K562 (cell line): ENCODE measurements around the gene WRAP53. TPM values are rescaled to one million over a fixed set of nuclear protein-coding genes. Genes with fewer than 3 reads are reported as not detected.
A peak's percentile ranks its signal among the peaks of the same experiment; 100 is the strongest.

ENCODE experiments used
- ATAC-seq: fragments of 200-7000 bp; cut with Tn5 transposase; 3 replicates; pipeline ENCODE4 v1.9.1; 2020; ENCODE audit warnings: moderate library complexity
- BruUV-seq: library from RNA; stranded (reverse); fragments of 400-500 nt; replicated peaks from 2 replicates; lab custom pipeline; 2021; lab: Mats Ljungman, UMichigan
- CTCF ChIA-PET: fragments of 300-600 bp; formaldehyde crosslinking; extraction: SDS; loops from one replicate; lab custom pipeline; 2021; ENCODE audit warnings: low intra/inter-chr PET ratio; lab: Yijun Ruan, JAX
- POLR2A ChIA-PET: fragments of 300-600, 350-650 bp; sonication (Branson Sonifier 250); formaldehyde crosslinking; extraction: SDS; loops from one replicate; lab custom pipeline; 2021; ENCODE audit warnings: antibody characterized with exemption, inconsistent platforms; lab: Yijun Ruan, JAX
- DNase-seq, 4 experiments: peaks; one replicate each; pipeline versions ENCODE4 v3.0.0 to v3.0.0-alpha.2; 2011 to 2018; ENCODE audit warnings: low spot score in 3 of 4, mixed read lengths in 3 of 4; ENCODE audit errors: extremely low read depth in 1 of 4
- FAIRE-seq: peaks from 2 replicates; lab custom pipeline; 2011; peaks lifted over from hg19 to GRCh38; lab: Jason Lieb, UNC
- H2AFZ ChIP-seq: 2 replicates; pipeline ENCODE4 v1.6.0; 2011; ENCODE audit warnings: low read depth, low read length, control low read depth, inconsistent platforms
- H3K27ac ChIP-seq: fragments of 200-600 bp; 3 replicates; pipeline ENCODE4 v1.8.0; 2011; ENCODE audit warnings: low read depth, mild to moderate bottlenecking, control low read depth, inconsistent platforms, low read length, moderate library complexity, mixed read lengths; ENCODE audit errors: extremely low read depth
- H3K27me3 ChIP-seq, 2 experiments: fragments of 300-600 bp in 1 of 2; 2 replicates in 1 of 2; 3 replicates in 1 of 2; pipeline versions ENCODE4 v1.6.0 to v1.8.0; 2011; ENCODE audit warnings: inconsistent platforms in 2 of 2, low read length in 2 of 2, mild to moderate bottlenecking in 1 of 2, mixed read lengths in 1 of 2, moderate library complexity in 1 of 2; ENCODE audit not compliant: control insufficient read depth in 2 of 2, insufficient read depth in 2 of 2
- H3K36me3 ChIP-seq: fragments of 300-600 bp; 3 replicates; pipeline ENCODE4 v1.8.0; 2011; ENCODE audit warnings: mild to moderate bottlenecking, low read length, inconsistent platforms; ENCODE audit not compliant: control insufficient read depth, insufficient read depth
- H3K4me1 ChIP-seq, 2 experiments: fragments of 200-600 bp in 1 of 2; replicated peaks in 1 of 2; 2 replicates in 1 of 2; 3 replicates in 1 of 2; pipeline versions ENCODE4 v1.5.1 to v1.8.0; 2011; ENCODE audit warnings: inconsistent platforms in 2 of 2, low read length in 2 of 2, mild to moderate bottlenecking in 1 of 2, mixed read lengths in 1 of 2, moderate library complexity in 1 of 2; ENCODE audit not compliant: control insufficient read depth in 2 of 2, insufficient read depth in 2 of 2
- H3K4me2 ChIP-seq: 2 replicates; pipeline ENCODE4 v1.6.1; 2011; ENCODE audit warnings: low read length, control low read depth, inconsistent platforms, mixed read lengths; ENCODE audit not compliant: insufficient read depth
- H3K4me3 ChIP-seq: fragments of 200-600 bp; sonication (generic), shearing (Covaris generic); 2 replicates; pipeline ENCODE4 v1.5.1; 2016; ENCODE audit warnings: control low read depth, inconsistent platforms
- H3K79me2 ChIP-seq: fragments of 200-600 bp; 3 replicates; pipeline ENCODE4 v1.8.0; 2011; ENCODE audit warnings: low read length, inconsistent platforms; ENCODE audit not compliant: control insufficient read depth, insufficient read depth
- H3K9ac ChIP-seq, 2 experiments: 2 replicates each; pipeline versions ENCODE4 v1.6.0 to v1.6.1; 2011; ENCODE audit warnings: low read depth in 2 of 2, low read length in 2 of 2, control low read depth in 1 of 2, inconsistent platforms in 1 of 2, mild to moderate bottlenecking in 1 of 2, mixed read lengths in 1 of 2; ENCODE audit not compliant: insufficient read depth in 1 of 2
- H3K9me1 ChIP-seq: one replicate; pipeline ENCODE4 v1.6.0; 2011; ENCODE audit warnings: inconsistent platforms, mild to moderate bottlenecking, low read length, moderate library complexity; ENCODE audit not compliant: control insufficient read depth, insufficient read depth
- H3K9me3 ChIP-seq: replicated peaks from 2 replicates; pipeline ENCODE4 v1.5.1; 2011; ENCODE audit warnings: low read depth, low read length, inconsistent platforms; ENCODE audit not compliant: control insufficient read depth, insufficient read depth
- H4K20me1 ChIP-seq: replicated peaks from 2 replicates; pipeline ENCODE4 v1.6.1; 2011; ENCODE audit warnings: low read length, inconsistent platforms, mixed read lengths; ENCODE audit not compliant: control insufficient read depth, insufficient read depth
- CSDE1 ChIP-seq, 2 experiments: fragments of 450-650 bp; IDR thresholded peaks; 2 replicates each; pipeline ENCODE4 v1.6.1; 2016; ENCODE audit warnings: mild to moderate bottlenecking in 1 of 2
- HDAC1 ChIP-seq, 2 experiments: fragments of 450-650 bp; IDR thresholded peaks; 2 replicates each; pipeline ENCODE4 v1.6.1; 2016 to 2017; ENCODE audit warnings: inconsistent platforms in 1 of 2, mild to moderate bottlenecking in 1 of 2, moderate library complexity in 1 of 2
- MYNN ChIP-seq, 2 experiments: sonication (generic); formaldehyde crosslinking in 1 of 2; IDR thresholded peaks; 2 replicates each; pipeline versions ENCODE4 v1.5.0 to v1.6.1; 2016 to 2020; ENCODE audit warnings: antibody characterized with exemption in 1 of 2, missing genetic modification reagents in 1 of 2
- PYGO2 ChIP-seq: fragments of 450-650 bp; IDR thresholded peaks from 2 replicates; pipeline ENCODE4 v1.6.1; 2016; ENCODE audit warnings: mild to moderate bottlenecking, missing genetic modification characterization, moderate library complexity, missing compliant biosample characterization
- RFX1 ChIP-seq: fragments of 450-650 bp; IDR thresholded peaks from 2 replicates; pipeline ENCODE4 v1.6.1; 2016; ENCODE audit warnings: mild to moderate bottlenecking, moderate library complexity
- SIX5 ChIP-seq, 2 experiments: IDR thresholded peaks; 2 replicates each; pipeline ENCODE4 v1.6.1; 2011; ENCODE audit warnings: low read length in 2 of 2, borderline replicate concordance in 1 of 2, low read depth in 1 of 2, mild to moderate bottlenecking in 1 of 2, moderate library complexity in 1 of 2; ENCODE audit not compliant: insufficient read depth in 1 of 2
- SMARCE1 ChIP-seq: fragments of 450-650 bp; IDR thresholded peaks from 2 replicates; pipeline ENCODE4 v1.7.1; 2016; ENCODE audit warnings: mild to moderate bottlenecking
- TOE1 ChIP-seq, 2 experiments: fragments of 450-650 bp in 1 of 2; sonication (generic) in 1 of 2; formaldehyde crosslinking in 1 of 2; IDR thresholded peaks; 2 replicates each; pipeline versions ENCODE4 v1.7.1 to v1.8.0; 2016 to 2022; ENCODE audit warnings: borderline replicate concordance in 2 of 2, mild to moderate bottlenecking in 2 of 2, antibody characterized with exemption in 1 of 2, inconsistent platforms in 1 of 2, low read depth in 1 of 2, missing genetic modification reagents in 1 of 2, moderate library complexity in 1 of 2
- ZNF644 ChIP-seq: fragments of 200-800 bp; sonication (Bioruptor generic); IDR thresholded peaks from 2 replicates; pipeline ENCODE4 v1.6.1; 2016; ENCODE audit warnings: low read depth, missing genetic modification characterization, missing compliant biosample characterization
- WGBS: fragments of 100-300 bp; shearing (Covaris generic); methylation state at CpG from one replicate; pipeline ENCODE4 v1.1.6; 2016; ENCODE audit warnings: low coverage, mixed read lengths; ENCODE audit not compliant: insufficient coverage; ENCODE audit errors: missing lambda C conversion rate; 5-methylcytosine and 5-hydroxymethylcytosine counted together
- in situ Hi-C: fragments of 300-500 bp; cut with MboI; formaldehyde crosslinking; loops from 4 replicates; pipeline ENCODE4 v1.15.0; 2018; ENCODE audit warnings: inconsistent platforms, mixed read lengths
- intact Hi-C: fragments of 100-400 bp; cut with micrococcal nuclease; formaldehyde crosslinking; loops from 2 replicates; pipeline ENCODE4 v1.14.2; 2022
- polyA plus RNA-seq, 8 experiments: library from polyadenylated mRNA; depleted of rRNA in 4 of 8; stranded (reverse) in 5 of 8; unstranded in 3 of 8; fragments of >200 nt; fragmentation: Nextera tagmentation in 2 of 8; fragmentation: Illumina TruSeq in 1 of 8; extraction: Ambion mirVana in 2 of 8; extraction: Trizol in 1 of 8; gene quantifications; 2 replicates each; pipeline versions ENCODE4 v1.2.1 to v1.2.3, GENCODE V29; 2011 to 2014; ENCODE audit warnings: inconsistent platforms in 1 of 8, missing spikeins in 1 of 8
- total RNA-seq, 7 experiments: library from RNA; depleted of rRNA in 6 of 7; stranded (reverse); fragments of >200 nt in 6 of 7; fragmentation: Illumina TruSeq in 2 of 7; extraction: Trizol in 2 of 7; gene quantifications; 2 replicates each; pipeline versions ENCODE4 v1.2.1 to v1.2.3, GENCODE V29; 2011 to 2021; ENCODE audit warnings: low replicate concordance in 1 of 7

WRAP53 gene
- total and polyA plus RNA-seq, 9 of the 15 experiments (the other 6 are each of a cell fraction or from before 2014, with no cell fraction given) = 0.72 to 18.2 (median 13.4) TPM

DNA sequence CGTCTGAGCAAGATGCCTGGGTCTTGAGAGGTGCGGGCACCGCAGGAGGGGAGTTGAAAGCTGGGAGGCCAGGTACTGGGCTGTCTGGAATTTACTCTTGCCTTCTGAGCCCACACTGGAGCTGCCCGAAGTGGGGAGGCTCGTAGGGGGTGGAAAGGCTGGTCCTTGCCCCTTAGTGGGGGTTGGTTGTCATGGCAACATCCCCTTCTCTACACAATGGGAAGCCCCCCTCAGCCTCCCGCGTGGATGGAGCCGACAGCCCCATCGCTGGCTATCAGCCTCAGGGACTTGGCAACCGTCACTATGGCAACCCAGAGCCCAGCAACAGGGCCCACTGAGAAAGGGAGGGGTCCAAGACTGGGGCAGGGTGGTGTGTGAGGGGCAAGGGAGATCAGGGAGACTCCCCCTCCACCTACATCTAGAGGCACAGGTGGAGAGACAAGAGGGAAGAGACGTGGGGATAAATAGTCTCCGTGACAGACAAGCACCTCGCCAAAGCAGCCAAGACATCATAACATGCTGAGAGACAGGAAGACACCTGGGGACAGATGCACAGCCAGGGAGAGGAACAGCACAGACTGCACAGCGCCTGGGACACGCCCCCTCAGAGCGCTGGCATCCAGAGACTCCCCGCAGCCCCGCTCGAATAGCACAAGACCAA, 24.0 kb downstream of the WRAP53 start:
- Histone ChIP-seq H3K27ac (no peak overlapping the region), H2AFZ (no peak overlapping the region), H3K4me1 (peaks cover 6 to 10% of the 10 kb centered on the region in 2 experiments; a peak in 3 of 5 replicates), H3K9ac (no peak overlapping the region), H3K36me3 (no peaks in the 10 kb centered on the region), H3K9me1 (no peaks in the 10 kb centered on the region), H3K9me3 (no peaks in the 10 kb centered on the region), H4K20me1 (no peaks in the 10 kb centered on the region), H3K4me2 (no peak overlapping the region), H3K79me2 (no peaks in the 10 kb centered on the region), H3K27me3 (peaks cover 2 to 52% of the 10 kb centered on the region in 2 experiments; a peak in 4 of 5 replicates), H3K4me3 (no peak overlapping the region)
- in situ Hi-C loops = no loop called here
- DNase-seq = no peak
- ATAC-seq = 0 out of 3 replicates have a peak, but pooled peaks have one; percentile 9
- intact Hi-C loops = no loop called here
- no peak for TF ChIP-seq PYGO2
- no peak for TF ChIP-seq SIX5 (IDR thresholded peaks at IDR 0.05; ENCODE audit: borderline replicate concordance in 1 of 2, insufficient read depth in 1 of 2, low read depth in 1 of 2, low read length in 2 of 2)
- TF ChIP-seq CSDE1 (IDR thresholded peaks at IDR 0.05) = 0 out of 4 replicates have a peak, but pooled peaks of 1 of the 2 experiments have one; percentile 22
- no peak for TF ChIP-seq HDAC1 (IDR thresholded peaks at IDR 0.05)
- peak; percentile 88 for TF ChIP-seq MYNN (IDR thresholded peaks at IDR 0.05)
- no peak for TF ChIP-seq MYNN (CRISPR knock-in tag; IDR thresholded peaks at IDR 0.05)
- no peak for TF ChIP-seq ZNF644 (tag)
- no peak for TF ChIP-seq TOE1 (IDR thresholded peaks at IDR 0.05; ENCODE audit: borderline replicate concordance)
- no peak for TF ChIP-seq TOE1 (CRISPR knock-in tag; IDR thresholded peaks at IDR 0.05; ENCODE audit: borderline replicate concordance, low read depth)
- no peak for TF ChIP-seq SMARCE1
- TF ChIP-seq RFX1 = peak; percentile 89
- WGBS = 6% methylated on average over 14 of the region's 19 CpGs
- no TSS peak for BruUV-seq
- ChIA-PET POLR2A (interaction anchor here (2.6 to 3.5 kb wide), 2 partner anchors 8 to 25 kb away, joined by 12 to 13 read pairs; partner anchors contain the start of genes EFNB3 and TP53), CTCF (no interaction called here)
- no peak for FAIRE-seq
